Ovary (tissue), 3 donors: Measurements from ENCODE around the gene RPS15.

Source experiments
- CTCF ChIP-seq, 3 donors: fragments of 450-650 bp in 2 of 3; fragments of 200-600 bp in 1 of 3; IDR thresholded peaks; one replicate each; pipeline versions ENCODE4 v1.5.1 to v1.8.0; 2016 to 2022; ENCODE audit warnings: antibody characterized with exemption in 3 of 3, mild to moderate bottlenecking in 1 of 3
- EP300 ChIP-seq: sonication (generic); formaldehyde crosslinking; IDR thresholded peaks from one replicate; pipeline ENCODE4 v1.6.1; 2017; ENCODE audit warnings: antibody characterized with exemption
- donor health status: DM: no; HTN: no; CAD: no.

GRCh38 chr19:1393841-1394240 is 44.4 kb upstream of the RPS15 start:
- TF ChIP-seq CTCF (IDR thresholded peaks at IDR 0.05) = no peak
- no peak for TF ChIP-seq EP300
